ENCODE data around the gene NPC1.

DNA sequence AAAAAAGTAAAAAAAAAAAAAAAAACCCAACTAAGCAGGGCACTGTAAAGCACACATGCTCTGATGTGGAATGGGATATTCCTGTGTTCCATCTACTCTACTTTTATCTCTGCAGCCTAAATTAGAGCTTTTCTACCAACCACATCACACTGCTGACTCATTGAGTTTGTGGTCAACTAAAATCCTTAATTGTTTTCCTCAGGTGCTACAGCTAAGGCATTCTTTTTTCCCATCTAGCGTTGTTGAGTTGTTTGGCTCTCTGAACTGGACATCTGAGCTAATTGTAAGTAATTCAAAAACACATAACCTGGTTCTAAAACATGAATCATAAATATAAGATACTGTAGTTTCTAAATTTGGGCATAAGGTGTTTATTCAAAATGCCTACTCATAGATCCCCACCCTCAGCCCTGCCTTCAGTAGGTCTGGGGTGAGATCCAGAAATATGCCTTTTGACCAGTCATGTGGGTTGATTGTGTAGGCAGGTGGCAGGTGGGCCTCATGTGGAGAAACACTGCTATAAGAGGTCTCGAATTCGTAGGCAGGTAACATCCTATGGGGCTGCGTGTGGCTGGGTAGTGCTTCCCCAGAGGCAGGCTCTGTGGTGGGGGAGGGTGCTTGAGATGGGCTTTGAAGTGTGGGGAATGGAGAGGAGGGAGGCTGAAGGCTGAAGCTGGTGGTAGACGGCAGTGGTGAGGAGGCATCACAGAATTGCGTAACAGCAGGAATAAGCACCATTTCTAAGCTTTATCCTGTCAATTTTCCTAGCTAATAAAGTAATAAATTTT is 49.2 kb upstream of the NPC1 start:
- TF ChIP-seq, protein P1, sequence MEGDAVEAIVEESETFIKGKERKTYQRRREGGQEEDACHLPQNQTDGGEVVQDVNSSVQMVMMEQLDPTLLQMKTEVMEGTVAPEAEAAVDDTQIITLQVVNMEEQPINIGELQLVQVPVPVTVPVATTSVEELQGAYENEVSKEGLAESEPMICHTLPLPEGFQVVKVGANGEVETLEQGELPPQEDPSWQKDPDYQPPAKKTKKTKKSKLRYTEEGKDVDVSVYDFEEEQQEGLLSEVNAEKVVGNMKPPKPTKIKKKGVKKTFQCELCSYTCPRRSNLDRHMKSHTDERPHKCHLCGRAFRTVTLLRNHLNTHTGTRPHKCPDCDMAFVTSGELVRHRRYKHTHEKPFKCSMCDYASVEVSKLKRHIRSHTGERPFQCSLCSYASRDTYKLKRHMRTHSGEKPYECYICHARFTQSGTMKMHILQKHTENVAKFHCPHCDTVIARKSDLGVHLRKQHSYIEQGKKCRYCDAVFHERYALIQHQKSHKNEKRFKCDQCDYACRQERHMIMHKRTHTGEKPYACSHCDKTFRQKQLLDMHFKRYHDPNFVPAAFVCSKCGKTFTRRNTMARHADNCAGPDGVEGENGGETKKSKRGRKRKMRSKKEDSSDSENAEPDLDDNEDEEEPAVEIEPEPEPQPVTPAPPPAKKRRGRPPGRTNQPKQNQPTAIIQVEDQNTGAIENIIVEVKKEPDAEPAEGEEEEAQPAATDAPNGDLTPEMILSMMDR (IDR thresholded peaks at IDR 0.05) = no peak
- TF ChIP-seq POLR2A (IDR thresholded peaks at IDR 0.05) (no peak), POLR2AphosphoS5 (IDR thresholded peaks at IDR 0.05) (no peak), EP300 (IDR thresholded peaks at IDR 0.05) (no peak)

Data from stomach (tissue), 4 donors.